HepG2 (cell line): ENCODE data around the gene MAST1.

Source experiments
- HNF4A ChIP-seq: sonication (generic); formaldehyde crosslinking; IDR thresholded peaks from 2 replicates; pipeline ENCODE4 v1.4.0; 2020; ENCODE audit warnings: missing genetic modification reagents
- KDM1A ChIP-seq: IDR thresholded peaks from 2 replicates; pipeline ENCODE4 v1.6.1; 2016; ENCODE audit warnings: missing compliant biosample characterization
- MYC ChIP-seq: sonication (generic); formaldehyde crosslinking; IDR thresholded peaks from 2 replicates; pipeline ENCODE4 v1.9.0; 2021; ENCODE audit warnings: missing genetic modification reagents, borderline replicate concordance
- NFIC ChIP-seq: IDR thresholded peaks from 2 replicates; pipeline ENCODE4 v1.6.1; 2012; ENCODE audit warnings: mild to moderate bottlenecking, low read length, inconsistent platforms
- NR1H2 ChIP-seq: sonication (generic); formaldehyde crosslinking; IDR thresholded peaks from 2 replicates; pipeline ENCODE4 v1.8.1; 2022; ENCODE audit warnings: low read depth, missing genetic modification reagents, borderline replicate concordance
- PTBP1 ChIP-seq: fragments of 200-400 bp; formaldehyde crosslinking; IDR thresholded peaks from 2 replicates; pipeline ENCODE4 v1.6.1; 2018; ENCODE audit warnings: low read length, low read depth; ENCODE audit not compliant: poor library complexity, severe bottlenecking
- SRSF9 ChIP-seq: fragments of 200-400 bp; formaldehyde crosslinking; IDR thresholded peaks from 2 replicates; pipeline ENCODE4 v1.6.1; 2018; ENCODE audit warnings: borderline replicate concordance, mild to moderate bottlenecking, low read depth, low read length; ENCODE audit not compliant: insufficient read depth, poor library complexity, severe bottlenecking
- YEATS4 ChIP-seq: sonication (generic); formaldehyde crosslinking; IDR thresholded peaks from 2 replicates; pipeline ENCODE4 v1.4.0; 2020; ENCODE audit warnings: missing genetic modification reagents, borderline replicate concordance
- ZNF274 ChIP-seq: sonication (generic); formaldehyde crosslinking; IDR thresholded peaks from 2 replicates; pipeline ENCODE4 v1.5.1; 2020; ENCODE audit warnings: mild to moderate bottlenecking, missing genetic modification reagents
- TF ChIP-seq, protein P1 (sequence below), 2 experiments: sonication (generic) in 1 of 2; formaldehyde crosslinking in 1 of 2; IDR thresholded peaks; 2 replicates each; pipeline versions ENCODE4 v1.5.1 to v1.6.1; 2011 to 2020; ENCODE audit warnings: borderline replicate concordance in 1 of 2, low read depth in 1 of 2, low read length in 1 of 2, mild to moderate bottlenecking in 1 of 2, missing genetic modification reagents in 1 of 2, moderate library complexity in 1 of 2
- TF ChIP-seq, protein P2 (sequence below): sonication (generic); formaldehyde crosslinking; IDR thresholded peaks from 2 replicates; pipeline ENCODE4 v1.5.0; 2020; ENCODE audit warnings: mild to moderate bottlenecking, missing genetic modification reagents, moderate library complexity
- TF ChIP-seq, protein P3 (sequence below): fragments of 450-650 bp; IDR thresholded peaks from 2 replicates; pipeline ENCODE4 v1.6.1; 2017; ENCODE audit warnings: mild to moderate bottlenecking

DNA sequence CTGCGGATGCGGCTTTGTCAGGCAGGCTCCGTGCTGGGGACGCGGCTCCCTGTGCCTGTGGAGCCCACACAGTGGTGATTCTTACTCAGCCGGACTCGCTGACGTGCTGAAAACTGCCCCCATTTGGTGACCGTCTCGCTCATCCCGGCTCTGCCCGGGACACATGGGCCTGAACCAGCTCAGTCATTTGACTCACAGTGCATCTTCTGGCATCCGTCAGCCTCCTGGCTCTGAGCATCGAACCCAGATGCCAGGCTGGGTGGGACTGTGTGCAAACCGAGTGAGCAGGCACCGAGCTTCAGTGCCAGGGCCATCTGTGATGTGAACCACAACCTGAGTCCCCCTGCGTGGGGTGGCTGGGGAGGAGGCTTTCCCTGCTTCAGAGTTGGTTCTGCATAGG is 58.1 kb downstream of the MAST1 start:
- TF ChIP-seq, protein P1, sequence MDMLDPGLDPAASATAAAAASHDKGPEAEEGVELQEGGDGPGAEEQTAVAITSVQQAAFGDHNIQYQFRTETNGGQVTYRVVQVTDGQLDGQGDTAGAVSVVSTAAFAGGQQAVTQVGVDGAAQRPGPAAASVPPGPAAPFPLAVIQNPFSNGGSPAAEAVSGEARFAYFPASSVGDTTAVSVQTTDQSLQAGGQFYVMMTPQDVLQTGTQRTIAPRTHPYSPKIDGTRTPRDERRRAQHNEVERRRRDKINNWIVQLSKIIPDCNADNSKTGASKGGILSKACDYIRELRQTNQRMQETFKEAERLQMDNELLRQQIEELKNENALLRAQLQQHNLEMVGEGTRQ (IDR thresholded peaks at IDR 0.05; ENCODE audit: low read depth, low read length): no peak
- TF ChIP-seq, protein P1 (CRISPR knock-in tag; IDR thresholded peaks at IDR 0.05; ENCODE audit: borderline replicate concordance): no peak
- TF ChIP-seq PTBP1 (no peak), NFIC (no peak), YEATS4 (CRISPR knock-in tag) (no peak), MYC (no peak), ZNF274 (CRISPR knock-in tag) (no peak), SRSF9 (no peak), HNF4A (CRISPR knock-in tag) (no peak), KDM1A (CRISPR knock-in tag) (no peak), NR1H2 (CRISPR knock-in tag) (no peak)
- TF ChIP-seq, protein P2, sequence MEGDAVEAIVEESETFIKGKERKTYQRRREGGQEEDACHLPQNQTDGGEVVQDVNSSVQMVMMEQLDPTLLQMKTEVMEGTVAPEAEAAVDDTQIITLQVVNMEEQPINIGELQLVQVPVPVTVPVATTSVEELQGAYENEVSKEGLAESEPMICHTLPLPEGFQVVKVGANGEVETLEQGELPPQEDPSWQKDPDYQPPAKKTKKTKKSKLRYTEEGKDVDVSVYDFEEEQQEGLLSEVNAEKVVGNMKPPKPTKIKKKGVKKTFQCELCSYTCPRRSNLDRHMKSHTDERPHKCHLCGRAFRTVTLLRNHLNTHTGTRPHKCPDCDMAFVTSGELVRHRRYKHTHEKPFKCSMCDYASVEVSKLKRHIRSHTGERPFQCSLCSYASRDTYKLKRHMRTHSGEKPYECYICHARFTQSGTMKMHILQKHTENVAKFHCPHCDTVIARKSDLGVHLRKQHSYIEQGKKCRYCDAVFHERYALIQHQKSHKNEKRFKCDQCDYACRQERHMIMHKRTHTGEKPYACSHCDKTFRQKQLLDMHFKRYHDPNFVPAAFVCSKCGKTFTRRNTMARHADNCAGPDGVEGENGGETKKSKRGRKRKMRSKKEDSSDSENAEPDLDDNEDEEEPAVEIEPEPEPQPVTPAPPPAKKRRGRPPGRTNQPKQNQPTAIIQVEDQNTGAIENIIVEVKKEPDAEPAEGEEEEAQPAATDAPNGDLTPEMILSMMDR: no peak
- TF ChIP-seq, protein P3, sequence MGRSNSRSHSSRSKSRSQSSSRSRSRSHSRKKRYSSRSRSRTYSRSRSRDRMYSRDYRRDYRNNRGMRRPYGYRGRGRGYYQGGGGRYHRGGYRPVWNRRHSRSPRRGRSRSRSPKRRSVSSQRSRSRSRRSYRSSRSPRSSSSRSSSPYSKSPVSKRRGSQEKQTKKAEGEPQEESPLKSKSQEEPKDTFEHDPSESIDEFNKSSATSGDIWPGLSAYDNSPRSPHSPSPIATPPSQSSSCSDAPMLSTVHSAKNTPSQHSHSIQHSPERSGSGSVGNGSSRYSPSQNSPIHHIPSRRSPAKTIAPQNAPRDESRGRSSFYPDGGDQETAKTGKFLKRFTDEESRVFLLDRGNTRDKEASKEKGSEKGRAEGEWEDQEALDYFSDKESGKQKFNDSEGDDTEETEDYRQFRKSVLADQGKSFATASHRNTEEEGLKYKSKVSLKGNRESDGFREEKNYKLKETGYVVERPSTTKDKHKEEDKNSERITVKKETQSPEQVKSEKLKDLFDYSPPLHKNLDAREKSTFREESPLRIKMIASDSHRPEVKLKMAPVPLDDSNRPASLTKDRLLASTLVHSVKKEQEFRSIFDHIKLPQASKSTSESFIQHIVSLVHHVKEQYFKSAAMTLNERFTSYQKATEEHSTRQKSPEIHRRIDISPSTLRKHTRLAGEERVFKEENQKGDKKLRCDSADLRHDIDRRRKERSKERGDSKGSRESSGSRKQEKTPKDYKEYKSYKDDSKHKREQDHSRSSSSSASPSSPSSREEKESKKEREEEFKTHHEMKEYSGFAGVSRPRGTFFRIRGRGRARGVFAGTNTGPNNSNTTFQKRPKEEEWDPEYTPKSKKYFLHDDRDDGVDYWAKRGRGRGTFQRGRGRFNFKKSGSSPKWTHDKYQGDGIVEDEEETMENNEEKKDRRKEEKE: no peak
